GM18873 (cell line): ENCODE data around the gene CHRND.
"Not testable (repeated sequence)": the region's sequence is repeated elsewhere in the genome, so short reads cannot be mapped to it uniquely, and the experiment has no call there.

ENCODE experiments used
- ATAC-seq: cut with Tn5 transposase; IDR thresholded peaks from one replicate; pipeline ENCODE4 v1.9.1; 2021; ENCODE audit warnings: mild to moderate bottlenecking, moderate library complexity, moderate number of reproducible peaks; ENCODE audit not compliant: unreplicated experiment, low FRiP score

CHRND gene

DNA sequence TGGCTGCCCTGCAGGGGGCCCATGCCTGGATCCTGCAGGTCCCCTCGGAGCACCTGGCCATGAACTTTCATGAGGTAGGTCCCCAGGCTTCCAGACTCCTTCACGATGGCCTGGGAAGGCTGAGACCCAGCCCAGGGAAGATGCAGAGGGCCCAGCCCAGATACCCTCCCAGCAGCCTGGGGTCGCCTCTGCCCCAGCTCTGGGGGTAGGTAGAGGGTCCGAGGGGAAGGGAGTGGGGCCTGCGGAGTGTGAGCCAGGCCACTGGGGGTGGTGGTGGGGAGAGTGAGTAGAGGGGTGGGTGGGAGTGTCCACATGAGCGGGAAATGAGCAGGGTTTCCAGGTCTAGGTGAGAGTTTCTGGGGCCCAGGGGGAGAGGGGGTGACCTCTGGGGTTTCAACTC lies 1.2 kb upstream of the CHRND start:
- no peak for ATAC-seq

DNA sequence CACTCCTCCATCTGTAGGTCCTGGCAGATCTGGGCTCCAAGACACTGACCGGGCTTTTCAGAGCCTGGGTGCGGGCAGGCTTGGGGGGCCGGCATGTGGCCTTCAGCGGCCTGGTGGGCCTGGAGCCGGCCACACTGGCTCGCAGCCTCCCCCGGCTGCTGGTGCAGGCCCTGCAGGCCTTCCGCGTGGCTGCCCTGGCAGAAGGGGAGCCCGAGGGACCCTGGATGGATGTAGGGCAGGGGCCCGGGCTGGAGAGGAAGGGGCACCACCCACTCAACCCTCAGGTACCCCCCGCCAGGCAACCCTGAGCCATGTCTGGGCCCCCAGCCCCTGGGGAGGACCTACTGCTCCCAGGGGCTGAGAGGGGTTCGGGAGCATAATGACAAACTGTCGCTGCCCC lies 761 bp upstream of the CHRND start:
- ATAC-seq, result no peak

DNA sequence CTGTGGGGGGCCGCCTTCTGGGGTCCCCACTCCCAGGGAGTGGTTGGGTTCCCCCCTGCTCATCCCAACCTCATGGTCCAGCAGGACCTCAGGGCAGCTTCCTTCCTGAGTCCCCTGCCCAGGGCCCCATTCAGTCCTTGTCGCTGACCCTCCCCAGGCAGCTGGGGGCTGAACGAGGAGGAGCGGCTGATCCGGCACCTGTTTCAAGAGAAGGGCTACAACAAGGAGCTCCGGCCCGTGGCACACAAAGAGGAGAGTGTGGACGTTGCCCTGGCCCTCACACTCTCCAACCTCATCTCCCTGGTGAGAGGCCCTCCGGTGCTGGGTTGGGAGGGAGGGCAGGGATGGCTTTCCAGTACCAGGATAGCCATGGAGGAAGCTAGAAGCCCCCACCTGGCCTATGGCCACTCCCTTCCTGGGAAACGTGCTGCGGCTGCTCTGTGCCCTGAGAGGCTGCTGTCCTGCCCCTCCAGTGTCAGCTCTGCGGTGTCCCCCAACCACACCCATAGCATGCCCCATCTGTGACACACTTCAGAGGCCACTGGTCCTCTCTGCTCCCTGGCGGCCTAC lies 497 bp downstream of the CHRND start:
- no peak for ATAC-seq

DNA sequence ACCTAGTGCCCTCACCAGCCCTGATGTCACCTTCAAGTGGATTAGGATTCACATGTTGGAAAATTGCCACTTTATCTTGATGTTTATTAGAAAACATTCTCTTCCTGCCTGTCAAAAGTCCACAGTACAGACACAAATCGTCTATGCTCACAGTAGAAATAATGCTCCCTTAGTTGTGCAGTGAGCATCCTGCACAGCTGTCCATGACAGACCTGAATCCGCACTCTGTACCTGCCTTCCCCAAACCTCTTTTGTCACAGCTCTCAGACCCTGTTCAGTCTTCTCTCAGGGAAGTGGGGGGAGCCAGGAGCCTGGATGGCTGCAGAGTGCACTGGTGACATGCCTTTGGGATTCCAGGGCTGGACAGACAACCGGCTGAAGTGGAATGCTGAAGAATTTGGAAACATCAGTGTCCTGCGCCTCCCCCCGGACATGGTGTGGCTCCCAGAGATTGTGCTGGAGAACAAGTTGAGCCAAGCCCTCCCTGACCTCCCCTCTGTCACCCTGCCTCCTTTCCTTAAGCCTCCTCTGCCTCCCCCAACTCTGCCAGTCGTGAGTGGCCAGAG lies 2.0 kb downstream of the CHRND start:
- no peak for ATAC-seq

DNA sequence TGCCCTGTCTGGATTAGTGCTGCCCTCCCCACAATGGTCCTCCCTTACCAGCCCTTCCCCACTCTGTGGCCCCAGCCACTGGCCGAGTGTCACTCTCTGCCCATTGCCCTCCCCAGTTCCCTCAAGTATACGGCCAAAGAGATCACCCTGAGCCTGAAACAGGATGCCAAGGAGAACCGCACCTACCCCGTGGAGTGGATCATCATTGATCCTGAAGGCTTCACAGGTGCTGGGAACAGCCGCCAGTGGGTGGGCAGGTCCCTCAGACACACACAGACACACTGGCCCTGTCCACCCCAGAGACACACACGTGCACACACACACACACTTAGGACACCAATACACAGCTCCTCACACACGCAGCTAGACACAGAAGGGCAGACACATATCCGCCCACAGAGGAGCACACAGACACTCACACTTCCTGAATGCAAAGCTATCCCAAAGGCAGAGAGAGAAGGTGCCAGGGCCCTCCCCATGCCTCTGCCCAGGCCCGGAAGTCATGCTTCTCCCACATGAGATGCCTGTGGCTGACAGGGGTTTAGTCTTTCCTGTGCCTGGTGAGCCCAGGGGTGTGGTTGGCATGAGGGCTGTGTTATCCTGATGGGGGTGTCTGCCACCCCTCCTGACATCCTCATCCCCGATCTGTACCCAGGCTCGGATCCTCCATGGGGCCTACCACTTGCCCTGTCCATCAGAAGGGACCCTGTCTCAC lies 2.9 kb downstream of the CHRND start:
- no peak for ATAC-seq

DNA sequence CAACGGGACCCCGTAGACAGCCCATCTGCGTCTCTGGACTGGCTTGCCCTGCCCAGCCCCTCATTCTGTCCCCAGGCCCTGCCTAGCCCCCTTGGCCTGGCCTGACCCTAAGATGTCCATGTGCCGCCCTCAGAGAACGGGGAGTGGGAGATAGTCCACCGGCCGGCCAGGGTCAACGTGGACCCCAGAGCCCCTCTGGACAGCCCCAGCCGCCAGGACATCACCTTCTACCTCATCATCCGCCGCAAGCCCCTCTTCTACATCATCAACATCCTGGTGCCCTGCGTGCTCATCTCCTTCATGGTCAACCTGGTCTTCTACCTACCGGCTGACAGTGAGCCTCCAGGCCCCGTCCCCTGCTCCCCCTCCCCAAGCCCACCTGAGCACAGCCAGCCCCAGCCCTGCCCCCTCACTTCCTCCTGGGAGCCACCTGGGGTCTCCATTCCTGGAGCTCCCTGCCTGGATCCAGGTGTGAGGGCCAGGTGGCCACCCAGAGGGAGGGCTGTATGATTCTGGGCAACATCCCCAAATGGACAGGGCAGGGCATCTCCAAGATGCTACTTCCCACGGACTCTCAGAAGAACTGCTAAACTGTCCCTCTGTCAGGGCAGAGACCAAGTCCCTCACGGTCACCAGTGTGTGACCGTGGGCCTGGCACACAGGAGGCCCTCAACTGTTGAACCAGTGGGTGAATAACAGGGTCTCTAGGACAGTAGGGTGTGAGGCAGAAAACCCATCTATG lies 4.0 kb downstream of the CHRND start:
- ATAC-seq, result no peak

DNA sequence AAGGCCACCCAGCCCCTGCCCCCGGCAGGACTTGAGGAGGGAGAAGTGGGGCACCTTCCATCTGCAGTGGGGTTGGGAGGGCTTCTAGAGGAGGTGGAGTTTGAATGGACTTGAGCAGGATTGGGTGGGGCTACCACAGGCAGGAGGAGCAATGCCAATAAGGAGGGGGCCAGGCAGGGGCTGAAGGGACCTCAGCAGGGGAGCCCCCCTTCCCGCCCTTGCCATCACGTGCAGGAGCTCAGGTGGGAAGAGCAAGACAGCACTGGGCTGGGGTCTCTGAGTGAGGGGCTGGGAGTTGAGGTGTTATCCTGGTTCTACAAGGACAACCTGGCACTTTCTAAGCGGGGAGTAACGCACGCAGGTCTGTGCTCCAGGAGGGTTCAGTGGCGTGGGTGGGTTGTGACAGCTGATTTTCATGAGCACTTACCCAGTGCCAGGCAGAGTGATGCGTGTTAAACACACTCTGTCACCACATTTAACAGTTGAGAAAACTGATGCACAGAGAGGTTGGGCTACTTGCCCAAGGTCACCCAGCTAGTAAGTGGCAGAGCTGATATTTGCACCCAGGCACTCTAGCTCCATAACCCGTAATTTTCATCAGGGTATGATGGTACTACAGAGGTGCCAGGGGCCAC lies 4.8 kb downstream of the CHRND start:
- ATAC-seq, result no peak

DNA sequence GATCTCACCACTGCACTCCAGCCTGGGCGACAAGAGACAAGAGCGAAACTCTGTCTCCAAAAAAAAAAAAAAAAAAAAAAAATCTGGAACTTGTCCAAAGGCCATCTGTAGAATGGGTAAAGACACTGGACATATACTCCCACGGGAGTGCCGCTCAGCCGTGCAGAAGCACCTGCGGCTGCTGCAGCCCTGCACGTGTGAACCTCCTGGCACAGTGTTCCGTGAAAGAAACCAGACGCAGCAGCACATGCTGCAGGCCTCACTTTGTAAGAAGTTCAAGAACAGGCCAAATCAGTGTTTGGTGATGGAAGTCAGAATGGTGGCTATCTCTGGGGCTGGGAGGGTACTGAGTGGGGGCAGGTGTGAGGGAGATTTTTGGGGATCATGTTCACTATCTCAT lies 6.5 kb downstream of the CHRND start:
- no peak for ATAC-seq

DNA sequence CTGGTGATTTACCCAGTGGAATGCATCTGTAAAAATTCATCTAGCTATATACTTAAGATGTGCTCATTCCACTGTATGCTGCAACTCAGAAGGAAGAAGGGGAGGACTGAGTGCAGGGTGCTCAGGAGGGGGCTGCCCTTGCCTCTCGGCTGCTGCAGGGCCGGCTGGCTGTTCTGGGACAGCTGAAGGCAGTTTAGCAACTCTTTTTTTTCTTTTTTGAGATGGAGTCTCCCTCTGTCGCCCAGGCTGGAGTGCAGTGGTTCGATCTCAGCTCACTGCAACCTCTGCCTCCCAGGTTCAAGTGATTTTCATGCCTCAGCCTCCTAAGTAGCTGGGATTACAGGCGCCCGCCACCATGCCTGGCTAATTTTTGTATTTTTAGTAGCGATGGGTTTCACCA lies 6.9 kb downstream of the CHRND start:
- ATAC-seq, result not testable (repeated sequence)

DNA sequence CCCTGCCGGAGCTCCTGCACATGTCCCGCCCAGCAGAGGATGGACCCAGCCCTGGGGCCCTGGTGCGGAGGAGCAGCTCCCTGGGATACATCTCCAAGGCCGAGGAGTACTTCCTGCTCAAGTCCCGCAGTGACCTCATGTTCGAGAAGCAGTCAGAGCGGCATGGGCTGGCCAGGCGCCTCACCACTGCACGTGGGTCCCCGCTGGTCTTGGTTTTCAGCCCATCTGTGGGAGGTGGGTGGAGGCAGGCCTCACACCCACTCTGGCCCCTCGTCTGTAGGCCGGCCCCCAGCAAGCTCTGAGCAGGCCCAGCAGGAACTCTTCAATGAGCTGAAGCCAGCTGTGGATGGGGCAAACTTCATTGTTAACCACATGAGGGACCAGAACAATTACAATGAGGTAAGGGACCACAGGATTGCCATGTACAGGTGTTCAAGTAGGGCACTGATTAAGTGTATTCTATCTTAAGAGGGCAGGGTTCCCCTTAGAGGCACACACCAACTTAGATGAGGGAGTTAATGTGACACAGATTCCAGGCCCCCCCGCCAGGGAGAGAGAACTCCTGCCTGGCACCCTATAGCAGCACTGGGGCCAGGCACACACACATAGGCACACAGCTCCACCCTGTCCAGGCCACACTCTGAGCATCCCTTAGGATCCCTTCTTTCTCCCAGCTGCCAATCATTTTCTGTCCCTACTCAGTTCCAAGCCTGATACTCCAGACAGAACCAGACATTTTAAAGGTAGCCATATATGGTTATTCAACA lies 8.2 kb downstream of the CHRND start:
- ATAC-seq, result no peak

DNA sequence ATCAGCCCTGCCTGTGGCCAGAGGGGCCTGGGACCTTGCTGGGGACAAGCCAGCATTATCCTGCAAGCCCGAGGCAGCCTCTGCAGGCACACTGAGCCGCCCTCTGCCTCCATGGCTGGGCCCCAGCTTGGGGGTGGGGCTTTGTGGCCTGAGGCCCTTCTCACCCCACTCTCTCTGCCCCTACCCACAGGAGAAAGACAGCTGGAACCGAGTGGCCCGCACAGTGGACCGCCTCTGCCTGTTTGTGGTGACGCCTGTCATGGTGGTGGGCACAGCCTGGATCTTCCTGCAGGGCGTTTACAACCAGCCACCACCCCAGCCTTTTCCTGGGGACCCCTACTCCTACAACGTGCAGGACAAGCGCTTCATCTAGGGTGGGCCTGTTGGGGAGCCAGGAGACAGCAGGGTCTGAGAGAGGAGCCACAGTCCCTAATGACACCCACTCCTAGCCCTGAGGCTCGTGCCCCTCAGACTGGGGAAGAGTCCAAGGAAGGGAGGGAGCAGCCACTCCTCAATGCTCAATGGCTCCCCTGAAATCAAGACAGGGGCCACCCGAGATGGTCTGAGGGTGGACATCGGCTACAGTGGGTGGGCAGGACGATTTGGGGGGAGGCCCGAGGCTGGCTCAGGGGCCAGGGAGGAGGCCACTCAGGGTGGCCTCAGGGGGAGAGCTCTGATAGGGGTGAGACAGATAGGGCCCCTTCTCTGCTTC lies 9.1 kb downstream of the CHRND start:
- ATAC-seq, result no peak

DNA sequence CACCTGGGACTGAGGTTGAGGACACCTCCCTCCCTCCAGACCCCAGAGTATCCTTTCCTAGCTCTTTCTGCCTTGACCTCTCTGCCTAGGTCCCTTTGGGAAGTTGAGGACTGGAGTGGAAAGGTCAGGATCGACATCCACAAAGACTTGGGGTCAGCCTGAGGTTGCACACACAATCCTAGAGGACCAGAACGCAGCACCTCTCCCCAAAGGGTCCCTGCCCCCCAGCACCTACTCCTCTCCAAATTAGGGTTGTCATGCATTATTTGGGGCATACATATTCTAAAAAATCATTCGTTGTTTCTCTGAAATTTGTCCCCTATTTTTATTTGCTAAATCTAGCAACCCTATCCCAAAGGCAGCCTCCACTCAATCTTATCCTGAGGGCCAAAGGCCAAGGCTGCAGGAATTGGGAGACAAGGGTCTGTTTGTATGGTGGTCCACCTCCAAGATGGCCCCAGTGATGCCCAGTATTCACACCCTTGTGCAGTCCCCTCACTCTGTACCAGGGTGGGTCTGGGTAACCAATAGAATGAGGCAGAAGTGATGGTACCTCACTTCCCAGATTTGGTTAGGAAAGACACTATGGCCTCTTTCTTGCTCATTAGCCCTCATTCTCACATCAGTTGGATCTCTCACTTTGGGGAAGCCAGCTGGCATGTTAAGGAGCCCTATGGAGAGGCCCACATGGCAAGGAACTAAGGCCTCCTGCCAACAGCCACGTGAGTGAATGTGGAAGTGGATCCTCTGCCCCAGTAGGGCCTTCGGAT lies 10.0 kb downstream of the CHRND start:
- no peak for ATAC-seq

DNA sequence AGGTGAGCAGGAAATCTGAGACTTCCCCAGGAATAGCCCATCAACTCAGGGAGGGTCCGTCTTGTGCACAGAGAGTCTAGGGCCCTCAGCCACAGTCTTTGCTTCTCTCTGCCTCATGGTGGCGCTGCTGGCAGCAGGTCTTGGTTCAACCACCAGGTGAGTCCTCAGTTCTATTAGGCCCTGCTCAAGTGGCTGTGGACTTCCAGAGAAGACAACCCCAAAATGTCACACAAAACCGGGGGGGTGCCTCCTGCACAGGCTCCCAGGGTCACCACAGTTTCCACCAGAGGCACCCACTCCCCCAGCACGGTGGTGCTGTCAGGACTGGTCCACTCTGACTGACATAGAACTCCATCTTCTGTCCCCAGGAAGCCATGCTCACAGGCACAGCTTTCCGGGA lies 11.1 kb downstream of the CHRND start:
- no peak for ATAC-seq

DNA sequence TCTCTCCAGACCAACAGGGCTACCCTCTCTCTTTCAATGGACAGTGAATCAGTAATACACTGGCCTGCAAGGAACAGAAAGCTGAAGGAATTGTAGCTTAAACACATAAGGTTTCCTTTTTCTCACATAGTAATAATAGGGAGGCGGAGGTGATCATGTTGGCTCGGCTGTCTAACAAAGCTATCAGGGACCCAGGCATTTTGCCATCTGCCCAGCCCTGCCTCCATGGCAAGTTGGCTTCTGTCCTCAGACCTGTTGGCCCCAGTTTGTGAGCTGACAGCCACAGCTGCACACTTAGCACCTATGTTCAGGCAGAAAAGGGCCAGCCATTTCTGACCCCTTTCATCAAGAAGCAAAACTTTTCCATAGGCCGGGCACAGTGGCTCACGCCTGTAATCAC lies 11.5 kb downstream of the CHRND start:
- ATAC-seq, result no peak

DNA sequence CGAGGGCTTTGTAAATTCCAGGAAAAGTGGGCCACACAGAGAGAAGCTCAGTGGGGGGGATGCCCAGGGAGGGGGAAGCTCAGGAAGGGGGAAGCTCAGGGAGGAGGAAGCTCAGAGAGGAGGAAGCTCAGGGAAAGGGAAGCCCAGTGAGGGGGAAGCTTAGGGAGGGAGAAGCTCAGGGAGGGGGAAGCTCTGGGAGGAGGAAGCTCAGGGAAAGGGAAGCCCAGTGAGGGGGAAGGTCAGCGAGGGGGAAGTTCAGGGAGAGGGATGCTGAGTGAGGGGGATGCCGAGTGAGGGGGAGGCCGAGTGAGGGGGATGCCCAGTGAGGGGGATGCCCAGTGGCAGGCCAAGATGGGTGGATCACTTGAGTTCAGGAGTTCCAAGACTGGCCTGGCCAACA lies 12.7 kb downstream of the CHRND start:
- no peak for ATAC-seq

DNA sequence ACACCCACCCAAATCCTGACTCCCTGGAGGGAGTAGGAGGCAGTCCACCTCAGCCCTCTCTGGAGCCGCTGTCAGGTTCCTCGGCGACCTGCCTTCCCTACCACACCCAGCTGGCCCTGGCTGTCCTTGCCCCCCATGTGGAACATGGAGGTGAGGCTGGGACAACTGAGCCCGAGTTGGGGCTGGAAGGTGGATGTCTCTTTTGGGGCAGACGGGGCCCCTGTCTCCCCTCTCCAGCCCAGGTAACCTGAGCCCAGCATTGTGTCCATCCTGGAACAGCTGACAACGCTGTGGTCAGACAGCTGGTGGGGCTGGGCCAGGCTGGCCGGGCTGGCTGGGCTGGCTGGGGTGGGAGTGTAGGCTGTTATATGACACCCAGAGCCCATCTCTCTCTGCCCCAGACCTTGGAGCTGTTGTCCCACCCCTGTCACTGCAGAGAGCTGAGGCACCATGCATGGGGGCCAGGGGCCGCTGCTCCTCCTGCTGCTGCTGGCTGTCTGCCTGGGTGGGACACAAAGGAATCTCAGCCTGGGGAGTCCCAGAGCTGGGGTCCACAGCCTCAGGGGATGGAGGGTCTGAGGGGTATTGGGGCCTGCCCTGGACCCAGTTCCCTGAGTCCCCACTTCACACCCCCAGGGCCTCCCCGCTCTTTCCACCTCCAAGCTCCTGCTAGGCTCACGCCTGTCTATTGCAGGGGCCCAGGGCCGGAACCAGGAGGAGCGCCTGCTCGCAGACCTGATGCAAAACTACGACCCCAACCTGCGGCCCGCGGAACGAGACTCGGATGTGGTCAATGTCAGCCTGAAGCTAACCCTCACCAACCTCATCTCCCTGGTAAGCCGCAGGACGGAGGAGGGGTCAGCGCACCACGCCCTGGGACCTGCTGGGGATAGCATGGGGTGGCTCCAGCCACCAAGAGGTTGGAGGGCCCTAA lies 13.6 kb downstream of the CHRND start, which contains the start of gene CHRNG:
TSS of gene CHRNG (plus strand) at position 395 of the 934 bp plus-strand sequence. CDS start at position 451, 56 bp downstream.
- no peak for ATAC-seq

DNA sequence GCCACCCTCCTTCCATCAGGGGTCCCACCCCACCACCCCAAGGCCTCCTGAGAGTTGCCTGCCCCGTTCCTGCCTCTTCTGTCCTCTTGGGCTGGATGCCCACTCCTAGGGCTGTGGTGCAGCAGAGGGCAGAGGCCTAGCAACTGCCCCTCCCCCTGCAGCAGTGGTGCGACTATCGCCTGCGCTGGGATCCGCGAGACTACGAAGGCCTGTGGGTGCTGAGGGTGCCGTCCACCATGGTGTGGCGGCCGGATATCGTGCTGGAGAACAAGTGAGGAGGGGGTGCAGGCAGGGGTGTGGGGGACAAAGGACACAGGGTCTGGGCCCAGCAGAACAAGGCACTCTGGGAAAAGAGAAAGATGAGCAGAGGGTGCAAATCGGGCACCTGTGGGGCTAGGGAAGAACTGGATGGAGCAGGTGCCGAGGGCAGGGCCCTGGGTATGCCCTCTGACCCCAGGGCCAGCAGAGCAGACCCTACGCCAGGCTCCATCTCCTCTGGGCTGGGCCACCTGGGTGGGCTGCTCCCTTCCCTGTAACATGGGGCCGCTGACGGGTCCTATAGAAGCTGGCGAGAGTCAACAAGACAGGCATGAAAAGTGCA lies 14.6 kb downstream of the CHRND start:
- no peak for ATAC-seq
